ENCODE results near the gene TRIM74.
"Not testable (repeated sequence)": the region's sequence is repeated elsewhere in the genome, so short reads cannot be mapped to it uniquely, and the experiment has no call there.

The TRIM74 gene

DNA sequence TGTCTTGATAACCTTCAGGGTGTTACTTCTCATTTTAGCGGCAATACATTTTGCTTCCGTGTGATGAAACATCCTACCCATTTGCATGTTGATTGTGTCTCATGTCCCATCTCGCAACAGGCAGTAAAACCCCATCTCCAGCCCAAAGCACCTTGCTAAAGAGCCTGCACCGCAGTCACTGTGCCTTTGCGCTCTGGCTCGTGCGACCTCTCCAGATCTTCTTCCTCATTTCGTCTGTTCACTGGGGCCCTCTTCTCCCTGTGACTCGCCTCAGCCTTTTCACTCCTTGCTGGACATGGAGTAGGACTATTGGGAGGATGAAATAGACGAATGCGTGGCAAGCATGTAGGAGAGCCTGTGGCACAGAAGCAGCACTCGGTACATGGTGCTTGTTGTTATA is 57.9 kb downstream of the TRIM74 start:
- H3K36me3 ChIP-seq (ENCODE audit: control insufficient read depth, insufficient read depth, low read length); H3K4me3 ChIP-seq (ENCODE audit: insufficient read depth, low read depth, low read length); H3K27me3 ChIP-seq (ENCODE audit: control insufficient read depth, insufficient read depth, low read length, poor library complexity, severe bottlenecking); H3K27ac ChIP-seq (ENCODE audit: insufficient read depth, low read depth, low read length, poor library complexity, severe bottlenecking); H3K9me3 ChIP-seq (ENCODE audit: control insufficient read depth, low read length); H3K4me1 ChIP-seq (ENCODE audit: control insufficient read depth, insufficient read depth, low read length): not testable (repeated sequence)
- WGBS, 2 experiments, result 91 to 93% methylated on average over 3 to 9 of the region's 12 CpGs
